Uterus (tissue), 4 donors: Measurements from ENCODE around the gene GAD1. TPM values are rescaled to one million over a fixed set of nuclear protein-coding genes. Genes with fewer than 3 reads are reported as not detected.

Experiments used
- DNase-seq, 2 donors: peaks; one replicate each; pipeline ENCODE4 v3.0.0-alpha.2; 2019 to 2020
- H3K27ac ChIP-seq, 2 donors: fragments of 200-600 bp; sonication (generic); 1 replicate in 1 of 2; 2 replicates in 1 of 2; pipeline ENCODE4 v1.5.1; 2016 to 2018
- H3K27me3 ChIP-seq, 2 donors: fragments of 200-600 bp; sonication (generic); one replicate each; pipeline ENCODE4 v1.5.1; 2018 to 2019; ENCODE audit warnings: control low read depth in 1 of 2
- H3K36me3 ChIP-seq, 2 donors: fragments of 200-600 bp; sonication (generic); one replicate each; pipeline ENCODE4 v1.5.1; 2019; ENCODE audit warnings: control low read depth in 1 of 2
- H3K4me1 ChIP-seq, 2 donors: fragments of 200-600 bp; sonication (generic); one replicate each; pipeline ENCODE4 v1.5.1; 2018 to 2019; ENCODE audit warnings: control low read depth in 1 of 2
- H3K4me3 ChIP-seq, 2 donors: fragments of 200-600 bp; sonication (generic); 1 replicate in 1 of 2; 2 replicates in 1 of 2; pipeline ENCODE4 v1.5.1; 2018 to 2019; ENCODE audit warnings: mild to moderate bottlenecking in 1 of 2
- H3K9me3 ChIP-seq, 2 donors: fragments of 200-600 bp; sonication (generic); one replicate each; pipeline ENCODE4 v1.5.1; 2019; ENCODE audit warnings: control low read depth in 1 of 2
- POLR2A ChIP-seq, 2 donors: fragments of 450-650 bp; IDR thresholded peaks; one replicate each; pipeline ENCODE4 v1.6.1; 2016; ENCODE audit warnings: antibody characterized with exemption in 2 of 2, mild to moderate bottlenecking in 1 of 2, moderate library complexity in 1 of 2
- intact Hi-C: fragments of 100-400 bp; cut with DNase I; formaldehyde crosslinking; loops from one replicate; pipeline ENCODE4 v1.15.1; 2023; ENCODE audit warnings: low total_unique reads
- total RNA-seq, 4 donors: library from RNA; depleted of rRNA in 3 of 4; stranded (reverse); fragments of >200 nt in 3 of 4; gene quantifications; one replicate each; pipeline versions ENCODE4 v1.1.0 to v1.2.4, GENCODE V29; 2014 to 2023
- TF ChIP-seq, protein P1 (sequence below), 4 experiments: fragments of 200-600 bp in 2 of 4; fragments of 450-650 bp in 2 of 4; sonication (generic) in 2 of 4; IDR thresholded peaks; one replicate each; pipeline ENCODE4 v1.5.1; 2016 to 2019; ENCODE audit warnings: antibody characterized with exemption in 4 of 4, mild to moderate bottlenecking in 2 of 4, moderate library complexity in 1 of 4
- donor health status: DM: yes; HTN: yes; CAD: no.

The GAD1 gene
- total RNA-seq, 4 donors from 2014 or later: 0.83 to 1.6 TPM; not detected in 2

DNA sequence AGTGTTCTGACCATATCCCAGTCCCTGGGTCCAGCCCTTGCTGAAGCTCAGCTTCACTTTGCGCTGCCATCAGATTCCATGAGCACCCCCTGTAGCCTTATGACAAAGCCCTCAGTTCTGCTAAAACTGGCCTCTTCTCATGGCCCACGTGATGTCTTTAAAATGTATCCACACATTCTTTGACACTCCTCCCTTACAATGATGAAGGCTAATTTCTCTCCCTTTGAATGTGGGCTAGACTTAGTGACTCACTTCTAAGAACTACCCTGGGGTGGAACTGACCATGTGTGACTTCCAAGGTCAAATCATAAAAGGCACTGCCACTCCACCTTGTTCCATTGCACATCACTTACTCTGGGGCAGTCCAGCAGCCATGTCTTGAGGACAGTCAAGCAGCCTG is 67.0 kb downstream of the GAD1 start:
- no peaks in the 10 kb centered on the region for H3K36me3 ChIP-seq
- H3K9me3 ChIP-seq: no peaks in the 10 kb centered on the region
- TF ChIP-seq POLR2A (IDR thresholded peaks at IDR 0.05): no peak
- TF ChIP-seq, protein P1, sequence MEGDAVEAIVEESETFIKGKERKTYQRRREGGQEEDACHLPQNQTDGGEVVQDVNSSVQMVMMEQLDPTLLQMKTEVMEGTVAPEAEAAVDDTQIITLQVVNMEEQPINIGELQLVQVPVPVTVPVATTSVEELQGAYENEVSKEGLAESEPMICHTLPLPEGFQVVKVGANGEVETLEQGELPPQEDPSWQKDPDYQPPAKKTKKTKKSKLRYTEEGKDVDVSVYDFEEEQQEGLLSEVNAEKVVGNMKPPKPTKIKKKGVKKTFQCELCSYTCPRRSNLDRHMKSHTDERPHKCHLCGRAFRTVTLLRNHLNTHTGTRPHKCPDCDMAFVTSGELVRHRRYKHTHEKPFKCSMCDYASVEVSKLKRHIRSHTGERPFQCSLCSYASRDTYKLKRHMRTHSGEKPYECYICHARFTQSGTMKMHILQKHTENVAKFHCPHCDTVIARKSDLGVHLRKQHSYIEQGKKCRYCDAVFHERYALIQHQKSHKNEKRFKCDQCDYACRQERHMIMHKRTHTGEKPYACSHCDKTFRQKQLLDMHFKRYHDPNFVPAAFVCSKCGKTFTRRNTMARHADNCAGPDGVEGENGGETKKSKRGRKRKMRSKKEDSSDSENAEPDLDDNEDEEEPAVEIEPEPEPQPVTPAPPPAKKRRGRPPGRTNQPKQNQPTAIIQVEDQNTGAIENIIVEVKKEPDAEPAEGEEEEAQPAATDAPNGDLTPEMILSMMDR (IDR thresholded peaks at IDR 0.05): no peak
- no peak for DNase-seq
- no peaks in the 10 kb centered on the region for H3K27me3 ChIP-seq
- intact Hi-C loops: no loop called here
- no peak overlapping the region for H3K4me3 ChIP-seq
- H3K4me1 ChIP-seq: no peaks in the 10 kb centered on the region
- no peak overlapping the region for H3K27ac ChIP-seq

DNA sequence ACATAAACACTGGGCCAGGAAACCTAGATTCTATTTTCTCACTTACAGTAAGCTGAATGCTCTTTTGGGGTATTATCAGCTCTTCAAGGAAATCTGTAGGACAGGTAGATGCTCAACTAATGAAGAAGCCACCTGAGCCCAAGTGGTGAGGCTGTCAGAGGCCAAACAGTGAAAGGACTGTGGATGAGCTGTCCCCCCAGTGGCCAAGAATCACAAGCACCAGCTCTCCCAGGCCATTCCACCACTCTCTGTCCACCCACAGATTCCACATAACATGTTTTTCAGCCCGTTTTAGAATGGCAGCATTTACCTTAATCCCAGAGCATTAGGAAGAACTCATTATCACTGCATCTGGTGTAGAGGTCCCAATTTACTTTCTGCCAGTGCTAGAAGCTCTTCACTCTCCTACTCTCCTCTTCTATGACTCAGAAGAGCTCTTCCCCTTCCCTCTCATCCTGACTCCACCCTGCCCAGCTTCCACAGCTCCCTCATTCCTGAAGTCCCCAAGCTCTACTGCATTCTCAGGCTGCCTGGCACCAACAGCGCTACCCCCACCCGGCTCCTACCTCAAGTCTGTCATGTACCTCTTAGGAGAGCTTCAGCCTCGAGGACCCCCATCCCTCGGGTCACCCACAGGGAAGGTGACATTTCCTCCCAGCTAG is 68.6 kb downstream of the GAD1 start:
- no peaks in the 10 kb centered on the region for H3K36me3 ChIP-seq
- H3K9me3 ChIP-seq: no peaks in the 10 kb centered on the region
- DNase-seq: no peak
- no peaks in the 10 kb centered on the region for H3K4me1 ChIP-seq
- no peak for TF ChIP-seq POLR2A (IDR thresholded peaks at IDR 0.05)
- TF ChIP-seq, protein P1 (IDR thresholded peaks at IDR 0.05): no peak
- H3K27ac ChIP-seq: no peak overlapping the region
- no peaks in the 10 kb centered on the region for H3K27me3 ChIP-seq
- no peak overlapping the region for H3K4me3 ChIP-seq
- intact Hi-C loops: no loop called here

- Histone ChIP-seq H3K36me3 (no peaks in the 10 kb centered on the region), H3K4me3 (no peak overlapping the region), H3K27ac (no peak overlapping the region), H3K9me3 (no peaks in the 10 kb centered on the region), H3K4me1 (no peaks in the 10 kb centered on the region), H3K27me3 (no peaks in the 10 kb centered on the region)
- intact Hi-C loops: no loop called here
- no peak for DNase-seq
- TF ChIP-seq, protein P1 (IDR thresholded peaks at IDR 0.05): no peak
- TF ChIP-seq POLR2A (IDR thresholded peaks at IDR 0.05): no peak
These were observed 69.7 kb downstream of the GAD1 start for GRCh38 chr2:170886386-170886785.

- H3K27ac ChIP-seq: no peak overlapping the region
- H3K27me3 ChIP-seq: no peaks in the 10 kb centered on the region
- H3K4me3 ChIP-seq: no peak overlapping the region
- TF ChIP-seq, protein P1 (IDR thresholded peaks at IDR 0.05): no peak
- TF ChIP-seq POLR2A (IDR thresholded peaks at IDR 0.05): no peak
- no peaks in the 10 kb centered on the region for H3K4me1 ChIP-seq
- no peak for DNase-seq
- H3K9me3 ChIP-seq: no peaks in the 10 kb centered on the region
- no peaks in the 10 kb centered on the region for H3K36me3 ChIP-seq
- intact Hi-C loops: no loop called here
These were observed 70.8 kb downstream of the GAD1 start for GRCh38 chr2:170887496-170887895.

DNA sequence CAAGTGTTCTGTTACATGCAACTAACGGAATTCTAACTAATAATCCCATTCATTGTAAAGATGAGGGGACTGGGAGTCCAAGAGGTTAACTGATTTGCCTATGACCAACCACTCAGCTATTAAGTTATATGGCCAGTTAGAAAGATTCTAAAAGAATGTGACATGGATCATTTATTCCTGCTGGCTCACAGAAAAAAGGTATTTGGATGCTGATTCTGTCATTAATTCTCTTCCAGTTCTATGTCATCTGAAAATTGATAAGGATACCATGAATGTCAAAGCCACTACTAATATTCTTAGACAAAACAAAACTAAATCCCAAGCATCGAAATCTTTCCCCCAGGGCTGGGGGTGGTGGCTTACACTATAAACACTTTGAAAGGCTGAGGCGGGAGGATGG is 71.2 kb downstream of the GAD1 start:
- H3K4me1 ChIP-seq: no peaks in the 10 kb centered on the region
- no peaks in the 10 kb centered on the region for H3K36me3 ChIP-seq
- no peak for TF ChIP-seq POLR2A (IDR thresholded peaks at IDR 0.05)
- TF ChIP-seq, protein P1 (IDR thresholded peaks at IDR 0.05): no peak
- no peak overlapping the region for H3K4me3 ChIP-seq
- no peaks in the 10 kb centered on the region for H3K9me3 ChIP-seq
- H3K27me3 ChIP-seq: no peaks in the 10 kb centered on the region
- no peak for DNase-seq
- intact Hi-C loops: no loop called here
- no peak overlapping the region for H3K27ac ChIP-seq
